ENCODE results near the gene SLC35B3.
"Not testable (repeated sequence)": the region's sequence is repeated elsewhere in the genome, so short reads cannot be mapped to it uniquely, and the experiment has no call there.

The SLC35B3 gene

DNA sequence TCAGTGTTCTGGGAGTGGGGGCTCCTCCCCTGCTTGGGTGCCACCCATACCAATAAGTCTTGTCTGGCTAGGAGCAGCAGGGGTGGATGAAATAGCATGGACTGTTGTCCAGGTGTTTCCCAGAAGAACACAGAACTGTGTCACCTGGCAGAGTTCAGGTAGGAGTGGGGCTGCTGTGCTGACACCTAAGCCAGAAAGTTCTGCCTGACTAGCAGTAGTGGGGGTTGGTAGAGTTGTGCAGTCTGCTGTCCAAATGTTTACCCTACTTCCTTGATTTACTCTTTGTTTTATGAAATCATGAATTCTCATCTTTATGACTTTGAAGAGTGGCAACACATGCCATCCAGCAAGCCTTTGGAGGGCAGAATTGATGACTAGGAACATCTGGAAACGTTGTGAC lies 27.3 kb upstream of the SLC35B3 start:
- H3K27me3 ChIP-seq (ENCODE audit: control insufficient read depth, low read length) = no peaks in the 10 kb centered on the region
- H3K4me1 ChIP-seq (ENCODE audit: control insufficient read depth, low read length) = no peaks in the 10 kb centered on the region
- no peak overlapping the region for H3K4me2 ChIP-seq (ENCODE audit: low read length)
- H3K9me3 ChIP-seq (ENCODE audit: control insufficient read depth, insufficient read depth, low read length) = no peaks in the 10 kb centered on the region; the same call in 1 of the 2 replicates
- no peak for TF ChIP-seq EZH2phosphoT487 (IDR thresholded peaks at IDR 0.05; ENCODE audit: borderline replicate concordance, low read length)
- TF ChIP-seq, protein P1, sequence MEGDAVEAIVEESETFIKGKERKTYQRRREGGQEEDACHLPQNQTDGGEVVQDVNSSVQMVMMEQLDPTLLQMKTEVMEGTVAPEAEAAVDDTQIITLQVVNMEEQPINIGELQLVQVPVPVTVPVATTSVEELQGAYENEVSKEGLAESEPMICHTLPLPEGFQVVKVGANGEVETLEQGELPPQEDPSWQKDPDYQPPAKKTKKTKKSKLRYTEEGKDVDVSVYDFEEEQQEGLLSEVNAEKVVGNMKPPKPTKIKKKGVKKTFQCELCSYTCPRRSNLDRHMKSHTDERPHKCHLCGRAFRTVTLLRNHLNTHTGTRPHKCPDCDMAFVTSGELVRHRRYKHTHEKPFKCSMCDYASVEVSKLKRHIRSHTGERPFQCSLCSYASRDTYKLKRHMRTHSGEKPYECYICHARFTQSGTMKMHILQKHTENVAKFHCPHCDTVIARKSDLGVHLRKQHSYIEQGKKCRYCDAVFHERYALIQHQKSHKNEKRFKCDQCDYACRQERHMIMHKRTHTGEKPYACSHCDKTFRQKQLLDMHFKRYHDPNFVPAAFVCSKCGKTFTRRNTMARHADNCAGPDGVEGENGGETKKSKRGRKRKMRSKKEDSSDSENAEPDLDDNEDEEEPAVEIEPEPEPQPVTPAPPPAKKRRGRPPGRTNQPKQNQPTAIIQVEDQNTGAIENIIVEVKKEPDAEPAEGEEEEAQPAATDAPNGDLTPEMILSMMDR (IDR thresholded peaks at IDR 0.05; ENCODE audit: low read depth, low read length, poor library complexity, severe bottlenecking) = no peak
- H4K20me1 ChIP-seq (ENCODE audit: control insufficient read depth, insufficient read depth, low read depth, low read length) = no peaks in the 10 kb centered on the region
- no peaks in the 10 kb centered on the region for H3K36me3 ChIP-seq (ENCODE audit: control insufficient read depth, low read length)
- H3K27ac ChIP-seq (ENCODE audit: low read depth, low read length) = no peak overlapping the region
- H3K9me2 ChIP-seq (replicated peaks; ENCODE audit: control insufficient read depth, low read length) = no peaks in the 10 kb centered on the region
- H3F3A ChIP-seq (ENCODE audit: control insufficient read depth, insufficient read depth) = no peaks in the 10 kb centered on the region
- no peak overlapping the region for H3K4me3 ChIP-seq (ENCODE audit: low read length)
- no peaks in the 10 kb centered on the region for H3K79me2 ChIP-seq (ENCODE audit: control insufficient read depth, low read length)

DNA sequence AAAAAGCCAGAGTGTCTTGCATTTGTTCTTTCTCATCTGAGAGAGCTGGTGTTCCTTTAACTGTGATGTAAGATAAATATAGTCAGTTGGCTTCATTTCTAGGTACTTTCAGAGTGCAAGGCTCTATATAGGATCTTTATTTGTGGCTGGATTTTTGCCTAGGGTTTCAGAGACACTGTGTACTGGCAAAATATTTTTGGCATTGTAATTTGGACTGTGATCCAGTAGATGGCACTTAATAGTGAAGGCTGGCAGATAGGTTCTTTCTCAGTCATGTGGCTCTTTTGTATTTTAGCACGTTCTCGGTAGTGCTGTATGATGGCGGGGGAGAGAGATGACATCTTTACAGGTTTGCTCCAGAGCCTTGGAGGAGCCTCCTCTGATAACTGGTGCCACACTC lies 26.8 kb upstream of the SLC35B3 start:
- Histone ChIP-seq H3F3A (ENCODE audit: control insufficient read depth, insufficient read depth) (no peaks in the 10 kb centered on the region), H3K36me3 (ENCODE audit: control insufficient read depth, low read length) (no peaks in the 10 kb centered on the region), H3K9me3 (ENCODE audit: control insufficient read depth, insufficient read depth, low read length) (no peaks in the 10 kb centered on the region; the same call in 1 of the 2 replicates), H3K4me1 (ENCODE audit: control insufficient read depth, low read length) (no peaks in the 10 kb centered on the region), H4K20me1 (ENCODE audit: control insufficient read depth, insufficient read depth, low read depth, low read length) (no peaks in the 10 kb centered on the region), H3K4me3 (ENCODE audit: low read length) (no peak overlapping the region), H3K27me3 (ENCODE audit: control insufficient read depth, low read length) (no peaks in the 10 kb centered on the region), H3K4me2 (ENCODE audit: low read length) (no peak overlapping the region), H3K27ac (ENCODE audit: low read depth, low read length) (no peak overlapping the region), H3K79me2 (ENCODE audit: control insufficient read depth, low read length) (no peaks in the 10 kb centered on the region), H3K9me2 (replicated peaks; ENCODE audit: control insufficient read depth, low read length) (no peaks in the 10 kb centered on the region)
- TF ChIP-seq, protein P1 (IDR thresholded peaks at IDR 0.05; ENCODE audit: low read depth, low read length, poor library complexity, severe bottlenecking) = no peak
- TF ChIP-seq EZH2phosphoT487 (IDR thresholded peaks at IDR 0.05; ENCODE audit: borderline replicate concordance, low read length) = no peak

DNA sequence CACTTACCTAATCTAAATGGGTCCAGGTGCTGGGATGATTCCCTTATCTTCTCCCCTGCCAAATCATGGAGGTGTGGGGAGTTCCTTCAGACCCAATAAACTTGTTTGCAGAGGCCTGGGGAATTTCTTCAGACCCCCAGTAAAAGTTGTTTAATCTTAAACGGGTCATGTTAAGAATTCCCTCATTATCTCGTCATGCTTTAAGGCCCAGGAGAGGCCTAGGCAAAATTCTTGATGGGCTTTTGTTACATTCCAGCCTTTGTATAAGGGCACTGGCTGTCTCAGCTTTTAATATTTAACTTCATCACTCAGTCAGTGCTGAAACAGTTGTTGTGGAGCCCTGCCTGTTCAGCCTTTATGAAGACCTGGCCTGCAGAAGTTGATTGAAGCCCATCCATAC lies 11.0 kb upstream of the SLC35B3 start:
- TF ChIP-seq, protein P1 (IDR thresholded peaks at IDR 0.05; ENCODE audit: low read depth, low read length, poor library complexity, severe bottlenecking) = no peak
- H3K27me3 ChIP-seq (ENCODE audit: control insufficient read depth, low read length) = no peaks in the 10 kb centered on the region
- no peaks in the 10 kb centered on the region for H3K79me2 ChIP-seq (ENCODE audit: control insufficient read depth, low read length)
- H3K9me3 ChIP-seq (ENCODE audit: control insufficient read depth, insufficient read depth, low read length) = no peaks in the 10 kb centered on the region
- H3K27ac ChIP-seq (ENCODE audit: low read depth, low read length) = no peak overlapping the region
- no peaks in the 10 kb centered on the region for H4K20me1 ChIP-seq (ENCODE audit: control insufficient read depth, insufficient read depth, low read depth, low read length)
- H3K9me2 ChIP-seq (replicated peaks; ENCODE audit: control insufficient read depth, low read length) = no peaks in the 10 kb centered on the region
- no peaks in the 10 kb centered on the region for H3K4me1 ChIP-seq (ENCODE audit: control insufficient read depth, low read length)
- no peak overlapping the region for H3K4me2 ChIP-seq (ENCODE audit: low read length)
- H3K4me3 ChIP-seq (ENCODE audit: low read length) = no peak overlapping the region
- no peaks in the 10 kb centered on the region for H3F3A ChIP-seq (ENCODE audit: control insufficient read depth, insufficient read depth)
- H3K36me3 ChIP-seq (ENCODE audit: control insufficient read depth, low read length) = no peaks in the 10 kb centered on the region

DNA sequence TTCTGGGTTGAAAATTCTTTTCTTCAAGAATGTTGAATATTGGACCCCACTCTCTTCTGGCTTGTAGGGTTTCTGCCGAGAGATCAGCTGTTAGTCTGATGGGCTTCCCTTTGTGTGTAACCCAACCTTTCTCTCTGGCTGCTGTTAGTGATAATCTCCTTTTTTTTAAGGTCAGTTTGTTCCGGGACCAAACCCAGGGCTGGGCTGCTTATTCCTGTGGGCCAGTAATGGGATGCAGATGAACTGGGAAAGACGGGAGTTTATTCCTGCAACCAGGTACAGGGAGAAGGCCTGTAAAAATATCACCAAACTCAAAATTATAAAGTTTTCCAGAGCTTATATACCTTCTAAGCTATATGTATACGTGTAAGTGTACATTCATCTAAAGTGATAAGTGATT lies 10.6 kb upstream of the SLC35B3 start:
- H3K27me3 ChIP-seq (ENCODE audit: control insufficient read depth, low read length); H3K79me2 ChIP-seq (ENCODE audit: control insufficient read depth, low read length); H3K4me1 ChIP-seq (ENCODE audit: control insufficient read depth, low read length); H3K4me3 ChIP-seq (ENCODE audit: low read length); H3K9me2 ChIP-seq (replicated peaks; ENCODE audit: control insufficient read depth, low read length); H3F3A ChIP-seq (ENCODE audit: control insufficient read depth, insufficient read depth); H3K4me2 ChIP-seq (ENCODE audit: low read length); H3K9me3 ChIP-seq (ENCODE audit: control insufficient read depth, insufficient read depth, low read length); H4K20me1 ChIP-seq (ENCODE audit: control insufficient read depth, insufficient read depth, low read depth, low read length); H3K36me3 ChIP-seq (ENCODE audit: control insufficient read depth, low read length); H3K27ac ChIP-seq (ENCODE audit: low read depth, low read length): not testable (repeated sequence)

Data from DOHH2 (cell line).